ENCODE measurements around the gene PAX6.

PAX6 gene

DNA sequence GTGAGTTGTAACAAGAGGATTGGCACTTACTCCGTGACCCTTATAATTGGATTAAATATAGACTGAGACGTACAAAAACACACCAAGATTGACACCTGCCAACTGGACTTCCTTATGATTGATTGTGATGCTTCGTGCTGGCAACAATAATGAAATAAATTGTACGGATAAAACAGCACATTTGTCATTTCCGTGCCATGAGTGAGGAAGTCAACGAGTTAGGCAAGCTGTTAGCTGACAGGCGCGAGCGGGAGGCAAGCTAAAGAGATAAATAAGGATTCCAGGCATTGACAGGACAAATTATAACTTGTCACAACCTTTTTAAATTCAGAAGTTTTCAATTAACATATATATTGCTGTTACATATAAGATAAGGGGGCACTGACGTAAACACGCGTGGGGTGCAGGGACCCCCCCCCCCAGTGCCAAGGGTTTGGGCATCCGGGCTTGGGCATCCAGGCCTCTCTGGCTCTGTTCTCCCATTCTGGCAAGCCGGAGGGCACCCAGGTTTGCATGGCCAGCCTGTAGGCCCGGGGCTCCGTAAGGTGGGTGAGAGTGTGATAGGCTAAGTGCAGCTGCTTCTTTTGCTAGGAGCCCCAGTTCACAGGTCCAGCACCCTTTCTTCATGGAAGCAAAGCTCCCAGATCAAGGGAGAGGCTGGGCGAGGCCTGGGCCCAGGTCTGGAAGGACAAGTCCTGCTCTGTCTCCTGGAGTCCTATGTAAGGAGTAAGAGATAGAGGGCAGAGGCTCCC lies 11.2 kb upstream of the PAX6 start:
- no peak for DNase-seq

DNA sequence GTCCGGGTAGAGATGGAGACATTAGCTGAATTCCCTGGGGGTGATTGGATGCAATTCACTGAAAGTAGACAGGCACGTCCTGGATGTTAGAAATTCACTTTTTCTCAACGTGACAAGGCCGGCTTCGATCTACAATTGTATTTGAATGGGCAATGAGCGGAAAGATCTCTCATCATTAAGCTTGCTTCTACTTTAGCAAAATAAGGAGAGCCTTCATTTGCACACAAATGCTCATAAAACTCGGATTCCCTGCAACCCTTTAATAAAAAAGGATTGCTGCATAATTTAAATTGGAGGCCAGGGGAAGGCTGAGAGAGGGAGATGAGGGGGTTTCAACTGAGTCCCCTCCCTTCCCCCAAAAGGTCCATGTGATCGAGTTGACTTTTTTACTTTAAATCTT lies 10.6 kb upstream of the PAX6 start:
- no peak for DNase-seq

DNA sequence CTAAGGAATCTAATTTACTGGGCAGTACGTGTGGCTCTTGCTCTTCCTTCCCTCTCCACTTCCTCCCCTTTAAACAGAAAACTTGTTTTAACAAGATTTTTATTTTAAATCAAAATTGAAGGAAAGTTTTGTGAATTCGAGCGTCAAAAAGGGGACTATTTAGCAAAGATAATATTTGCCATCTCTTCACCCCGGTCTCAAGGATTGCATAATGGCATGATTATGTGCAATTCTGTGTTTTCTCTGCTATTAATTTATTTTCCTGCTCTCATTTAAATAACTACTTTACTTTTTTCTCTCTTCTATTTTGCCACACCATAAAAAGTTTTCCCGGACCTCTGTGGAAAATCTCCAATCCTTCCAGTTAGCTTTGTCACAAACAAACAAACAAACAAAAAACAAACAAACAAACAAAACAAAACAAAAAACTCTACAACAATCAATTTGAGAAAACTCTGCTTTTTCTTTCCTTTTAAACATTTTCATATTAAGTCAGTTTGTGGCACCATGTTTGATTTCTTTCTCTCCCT lies 10.2 kb upstream of the PAX6 start:
- DNase-seq = no peak

DNA sequence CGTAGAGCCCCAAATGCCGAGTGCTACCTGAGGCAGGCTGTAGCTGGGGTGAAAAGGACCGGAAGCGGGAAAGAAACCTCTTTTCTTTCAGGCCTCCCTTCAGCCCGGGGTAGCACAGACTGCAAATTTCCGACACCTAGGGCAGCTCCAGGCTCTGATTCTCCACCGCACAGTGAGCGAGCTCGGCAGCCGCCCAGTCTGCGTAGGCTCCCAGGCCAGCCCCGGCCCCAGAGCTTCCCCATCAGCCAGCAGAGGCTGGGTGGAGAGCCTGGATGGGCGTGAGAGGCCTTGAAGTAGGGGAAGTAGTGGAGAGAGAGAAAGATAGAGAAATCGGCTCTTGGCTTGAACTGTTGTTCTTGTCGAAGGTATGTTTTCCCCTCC lies 9.3 kb upstream of the PAX6 start:
- DNase-seq = no peak

DNA sequence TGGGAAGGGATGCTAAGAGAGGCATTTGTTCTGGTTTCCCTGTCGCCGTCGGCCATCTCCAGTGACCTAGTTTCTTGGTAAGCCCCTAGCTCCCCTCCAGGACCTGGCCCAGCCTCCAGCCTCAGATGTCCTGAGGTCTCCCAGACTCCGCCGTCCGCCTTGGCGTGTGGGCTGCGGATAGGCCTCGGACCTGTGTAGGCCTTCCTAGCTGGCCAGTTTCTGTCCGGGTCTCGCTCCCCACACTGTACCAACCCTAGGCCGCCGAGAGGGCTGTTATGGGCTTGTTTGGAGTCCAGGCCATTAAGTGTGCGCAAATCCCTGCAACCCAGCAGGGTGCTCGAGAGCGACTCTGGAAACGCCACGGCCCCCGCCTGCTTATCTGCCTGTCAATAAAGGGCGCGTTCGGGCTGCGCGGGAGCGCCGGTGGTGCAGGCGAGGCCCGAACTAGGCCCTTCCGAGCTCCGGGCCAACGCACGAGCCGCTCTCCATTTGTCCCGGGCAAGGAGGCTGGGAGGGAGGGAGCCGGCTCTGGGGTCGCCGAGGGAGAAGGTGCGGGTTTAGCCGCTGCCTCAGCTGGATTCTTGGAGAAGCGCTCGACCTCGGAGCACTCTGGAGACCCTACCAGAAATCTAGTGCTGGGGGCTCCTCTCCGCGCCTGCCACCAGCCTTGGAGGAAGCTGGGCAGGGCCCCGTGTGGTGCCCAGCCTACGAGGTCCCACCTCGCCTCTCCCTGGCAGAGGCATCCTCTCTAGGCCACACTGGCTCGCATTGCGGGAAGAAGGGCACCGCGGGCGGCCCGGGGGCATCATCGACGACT lies 8.7 kb upstream of the PAX6 start:
- DNase-seq = no peak

DNA sequence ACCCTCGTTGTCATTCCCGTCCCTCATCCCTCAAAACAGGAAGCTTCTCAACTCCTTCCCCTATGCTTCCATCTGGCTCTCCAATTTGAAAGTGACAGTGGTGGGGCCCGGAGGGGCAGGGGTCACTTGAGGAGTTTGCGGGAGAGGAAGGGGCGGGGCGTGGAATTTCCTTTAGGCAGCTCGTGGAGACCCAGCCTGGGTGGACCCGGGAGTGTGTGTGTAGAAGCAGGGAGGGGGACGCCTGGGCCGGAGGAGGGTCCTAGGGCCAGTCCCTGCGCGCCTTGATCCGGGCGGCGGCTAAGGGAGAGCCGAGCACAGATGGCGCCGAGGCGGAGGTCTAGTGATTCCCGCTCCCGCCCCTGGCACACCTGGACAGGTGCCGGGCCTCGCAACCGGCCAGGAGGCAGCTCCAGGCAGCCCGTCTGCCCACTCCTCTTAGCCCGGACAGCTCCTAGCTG lies 7.8 kb upstream of the PAX6 start:
- DNase-seq = no peak

DNA sequence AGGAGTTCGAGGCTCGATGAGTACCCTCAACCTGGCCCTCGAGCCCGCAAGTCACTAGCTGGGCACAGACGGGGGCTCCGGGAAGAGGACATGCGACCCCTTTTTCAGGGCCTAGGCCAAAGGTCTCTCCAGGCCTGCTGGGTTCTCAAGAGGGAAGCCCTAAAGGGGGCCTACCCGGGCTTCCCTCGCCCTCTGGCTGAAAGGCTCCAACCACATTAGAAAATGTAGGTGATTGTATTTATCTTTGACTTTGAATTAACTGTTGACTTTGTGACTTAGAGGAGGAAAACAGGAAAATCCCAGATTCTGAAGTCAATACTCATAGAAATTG lies 7.3 kb upstream of the PAX6 start:
- DNase-seq = no peak

DNA sequence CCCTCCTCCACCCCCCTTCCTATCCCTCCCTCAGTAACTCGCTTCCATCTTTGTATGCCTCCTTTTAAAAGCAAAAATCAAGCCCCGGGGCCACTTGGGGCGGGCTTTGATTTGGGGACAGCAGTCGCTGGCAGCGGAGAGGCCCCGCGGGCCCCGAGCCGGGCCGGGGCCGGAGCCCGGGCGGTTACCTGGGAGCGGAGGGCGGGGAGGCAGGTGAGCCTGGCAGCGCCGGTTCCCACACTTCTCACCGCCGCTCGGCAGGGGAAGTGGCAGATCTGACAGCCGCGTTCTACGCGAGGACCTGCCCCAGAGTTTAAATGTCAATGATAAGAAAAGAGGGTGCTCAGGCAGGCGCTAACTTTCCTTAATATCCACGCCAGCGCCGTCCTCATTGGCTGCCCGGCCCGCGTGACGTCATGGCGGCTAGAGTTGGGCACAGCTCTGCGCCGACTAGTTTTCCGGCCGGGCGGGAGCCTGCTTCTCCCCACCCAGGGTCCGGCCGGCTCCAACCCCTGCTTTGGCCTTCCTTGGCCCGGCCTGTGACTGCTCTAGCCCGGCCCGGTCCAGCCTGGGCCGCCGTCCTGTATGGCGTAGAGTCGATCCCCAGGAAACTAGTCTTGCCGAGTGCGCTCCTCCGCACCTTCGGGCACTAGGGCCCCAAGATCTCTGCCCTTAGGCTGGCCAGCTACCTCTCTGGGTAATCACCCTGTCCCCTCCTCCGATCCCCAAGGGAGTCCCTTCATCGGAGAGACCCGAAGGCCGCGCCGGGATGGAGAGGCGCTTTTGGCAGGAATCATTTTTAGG lies 6.7 kb upstream of the PAX6 start:
- no peak for DNase-seq

DNA sequence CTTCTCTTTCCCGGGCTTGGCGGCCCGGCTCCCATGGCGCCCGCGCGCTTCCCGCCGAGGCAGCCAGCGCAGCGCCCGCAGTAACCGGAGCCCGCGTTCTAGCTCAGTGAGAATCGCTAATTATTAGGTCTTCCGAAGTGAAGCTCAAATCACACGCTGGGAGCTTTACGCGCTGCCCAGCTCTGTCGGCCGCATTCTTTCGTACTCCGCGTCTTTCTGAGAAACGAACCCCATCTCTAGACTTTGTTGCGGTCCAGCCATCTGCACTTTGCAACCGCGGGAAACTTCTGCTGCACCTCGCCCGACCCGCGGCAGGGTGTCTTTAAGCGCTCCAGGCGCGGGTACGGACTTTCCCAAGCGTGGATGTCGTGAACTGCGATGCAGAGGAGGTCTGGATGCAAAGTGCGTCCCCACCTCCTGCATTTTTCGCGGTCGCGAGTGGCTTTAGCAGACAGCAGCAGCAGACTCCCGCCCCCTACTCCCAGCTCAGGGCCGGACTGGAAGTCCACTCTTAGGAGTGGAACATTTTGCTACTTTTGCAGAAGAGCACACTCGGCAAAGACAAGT lies 6.0 kb upstream of the PAX6 start:
- DNase-seq = no peak

DNA sequence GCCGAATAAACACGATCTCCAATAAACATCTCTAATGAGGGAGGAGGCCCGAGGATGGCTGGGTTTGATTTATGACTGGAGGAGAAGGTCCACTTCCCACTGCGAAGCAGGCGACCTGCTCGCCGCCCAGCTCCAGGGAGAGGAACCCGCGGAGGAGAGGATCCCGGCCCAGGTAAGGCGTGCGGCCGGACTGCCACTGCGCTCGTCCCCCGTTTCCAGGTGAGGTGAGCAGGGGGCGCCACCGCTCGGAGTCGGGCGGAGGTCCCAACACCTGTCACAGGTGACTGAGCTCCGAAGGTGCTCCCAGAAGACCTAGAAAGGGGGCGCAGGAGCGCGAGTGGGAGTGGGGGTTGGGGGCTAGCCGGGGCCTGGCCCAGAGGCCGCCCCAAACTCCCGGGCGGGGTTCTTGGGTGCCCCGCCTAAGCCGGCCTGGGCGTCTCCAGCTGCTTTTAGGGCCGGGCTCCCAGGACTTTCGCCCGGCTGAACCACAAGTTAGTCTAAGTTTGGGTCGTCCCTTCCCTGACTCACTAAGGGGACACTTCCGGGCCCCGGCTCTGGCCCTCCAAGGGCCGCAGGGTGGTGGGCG lies 5.4 kb upstream of the PAX6 start:
- DNase-seq = no peak

DNA sequence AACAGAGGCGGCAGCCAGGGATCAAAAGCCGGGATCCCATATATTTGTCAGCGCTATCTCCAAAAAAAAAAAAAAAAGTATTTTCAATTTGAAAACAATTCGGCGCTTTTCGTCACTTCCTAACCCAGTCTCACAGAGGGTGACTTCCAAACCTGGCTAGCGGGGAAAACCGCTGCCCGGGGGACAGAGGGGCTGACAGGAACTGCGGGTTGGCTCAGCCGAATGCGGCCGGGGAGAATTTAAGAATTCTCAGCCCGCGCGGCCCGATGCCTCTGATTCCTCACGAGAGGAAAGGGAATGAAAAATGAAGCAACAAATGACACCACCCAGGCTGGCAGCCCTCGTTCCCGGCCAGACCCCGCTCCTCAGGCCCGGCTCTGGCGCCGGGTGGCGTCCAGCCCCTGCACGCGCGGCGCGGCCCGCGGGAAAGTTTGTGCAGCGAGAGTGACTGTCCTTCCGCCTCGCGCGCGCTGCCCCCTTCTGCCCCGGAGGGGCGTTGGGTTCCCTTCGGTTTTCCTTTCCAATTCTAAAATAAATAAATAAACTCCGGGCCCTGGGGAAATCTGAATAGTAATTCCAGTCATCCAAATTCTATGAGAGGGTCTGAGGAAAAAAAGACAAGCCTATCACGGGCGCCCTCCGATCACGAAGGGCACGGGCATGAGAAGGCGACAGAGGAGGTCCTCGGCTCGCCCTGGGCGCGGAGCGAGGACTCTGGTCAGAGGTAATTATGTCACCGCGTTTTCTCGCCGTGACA lies 4.8 kb upstream of the PAX6 start:
- no peak for DNase-seq

DNA sequence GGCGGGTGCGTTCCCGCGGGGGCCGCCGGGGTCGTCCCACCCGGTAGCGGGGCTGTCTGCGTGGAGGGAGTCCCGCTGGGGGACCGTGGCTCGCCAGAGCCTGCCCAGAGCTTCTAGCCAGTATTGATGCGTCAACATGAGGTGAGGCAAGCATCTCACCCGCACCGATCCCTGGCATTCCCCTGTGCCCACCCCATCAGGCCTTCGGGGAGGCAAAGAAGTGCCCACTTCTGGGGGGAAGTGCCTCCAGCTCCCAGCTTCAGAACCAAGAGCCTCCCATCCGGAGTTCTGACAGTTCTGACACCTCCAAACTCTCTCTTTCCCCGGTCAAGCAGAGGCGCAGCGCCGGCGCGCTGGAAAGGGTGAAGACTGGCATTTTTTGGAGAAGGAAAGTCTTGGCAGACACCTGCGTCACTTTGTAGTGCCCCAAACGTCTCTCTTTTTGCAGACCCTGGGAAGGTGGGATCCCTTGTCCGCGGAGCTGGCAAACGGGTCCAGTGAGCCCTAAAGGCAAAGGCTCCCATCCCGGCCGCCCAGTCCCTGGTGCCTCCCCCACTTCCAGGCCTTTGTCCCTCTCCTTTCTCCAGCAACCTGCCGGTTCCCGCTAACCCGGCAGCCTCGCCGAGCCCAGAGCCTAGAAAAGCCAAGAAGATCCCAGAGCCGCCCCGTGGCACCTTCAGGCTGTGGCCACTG lies 3.2 kb upstream of the PAX6 start:
- DNase-seq = no peak

DNA sequence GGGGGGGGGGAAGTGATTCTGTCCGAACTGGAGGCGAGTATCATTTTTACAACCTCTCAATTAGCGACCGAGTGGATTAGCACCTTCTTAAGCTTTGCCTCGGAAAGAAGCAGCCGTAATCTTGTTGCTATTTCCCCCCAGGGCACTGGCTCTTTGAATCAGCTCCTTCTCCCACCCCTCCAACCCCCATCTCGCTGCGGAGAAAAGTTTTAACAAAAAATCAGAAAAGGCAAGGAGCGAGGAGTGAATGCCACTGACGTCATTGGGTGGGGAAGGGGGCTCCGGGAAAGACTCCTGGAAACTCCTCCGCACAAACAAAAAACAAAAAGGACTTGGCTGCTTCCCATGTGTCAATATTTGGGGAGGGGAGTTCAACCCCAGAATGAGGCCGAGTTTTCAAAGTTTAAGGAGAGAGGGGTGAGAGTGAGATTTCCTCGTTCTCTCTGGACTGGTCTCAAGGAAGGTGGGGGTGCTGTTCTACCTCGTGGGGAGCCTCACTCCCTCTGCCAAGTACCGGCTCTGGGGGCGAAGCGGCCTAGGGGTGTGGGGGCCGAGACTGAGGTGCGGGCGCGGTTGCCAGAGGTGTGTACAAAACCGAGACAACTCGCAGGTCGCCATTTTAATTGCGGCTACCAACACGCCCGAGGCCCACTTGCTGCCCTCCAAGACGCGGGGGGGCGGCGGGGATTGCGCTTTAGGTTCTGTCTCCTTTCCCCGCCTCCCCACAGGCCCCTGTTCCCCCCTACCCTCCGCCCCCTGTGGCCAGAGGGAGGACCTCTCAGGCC lies 2.5 kb upstream of the PAX6 start:
- no peak for DNase-seq

DNA sequence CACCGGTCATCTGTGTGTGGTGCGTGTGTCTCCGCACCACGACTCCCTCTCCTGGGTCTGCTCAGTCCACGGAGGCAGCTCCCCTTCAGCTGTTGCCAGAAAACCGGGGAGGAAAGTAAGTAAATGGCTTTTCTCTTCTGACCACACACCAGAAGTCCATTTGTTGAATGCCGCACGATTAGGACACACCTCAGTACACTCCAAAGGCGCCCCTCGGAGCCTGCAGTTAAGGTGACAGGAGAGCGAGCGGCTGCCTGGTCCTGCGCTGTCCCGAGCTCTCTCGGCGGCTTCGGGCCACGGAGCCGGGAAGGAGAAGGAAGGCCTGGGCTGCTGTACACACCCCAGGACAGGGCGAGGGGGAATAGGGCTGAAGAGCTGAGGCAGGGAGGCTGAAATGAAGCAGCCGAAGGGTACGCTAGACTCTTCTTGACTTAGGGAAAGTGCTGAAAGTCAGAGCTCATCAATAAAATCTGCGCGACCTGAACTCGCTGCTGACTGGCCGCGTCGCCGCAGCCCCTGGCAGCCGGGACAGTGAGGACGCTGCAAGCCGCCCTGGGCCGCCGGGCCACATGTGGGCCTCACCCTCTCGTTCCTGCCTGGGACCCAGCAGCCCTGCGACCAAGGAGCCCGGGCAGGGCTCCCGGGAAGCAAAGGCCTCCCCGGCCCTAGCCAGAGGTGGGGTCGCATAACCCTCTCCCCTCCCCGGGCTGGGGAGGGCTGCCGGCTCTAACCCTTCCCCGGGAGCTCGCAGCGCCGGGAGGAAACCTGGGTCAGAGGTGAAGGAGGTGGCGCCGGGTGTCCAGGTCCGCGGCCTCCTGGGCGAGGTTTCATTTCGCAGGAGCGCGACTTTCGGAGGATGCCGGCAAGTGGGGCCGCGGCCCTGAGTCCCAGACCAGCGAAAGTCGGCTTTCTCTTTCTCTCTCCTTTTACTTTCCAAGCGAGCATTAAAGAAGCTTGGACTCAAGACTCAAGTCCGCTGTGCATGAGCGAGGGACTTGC lies 1.6 kb upstream of the PAX6 start:
- DNase-seq = no peak

DNA sequence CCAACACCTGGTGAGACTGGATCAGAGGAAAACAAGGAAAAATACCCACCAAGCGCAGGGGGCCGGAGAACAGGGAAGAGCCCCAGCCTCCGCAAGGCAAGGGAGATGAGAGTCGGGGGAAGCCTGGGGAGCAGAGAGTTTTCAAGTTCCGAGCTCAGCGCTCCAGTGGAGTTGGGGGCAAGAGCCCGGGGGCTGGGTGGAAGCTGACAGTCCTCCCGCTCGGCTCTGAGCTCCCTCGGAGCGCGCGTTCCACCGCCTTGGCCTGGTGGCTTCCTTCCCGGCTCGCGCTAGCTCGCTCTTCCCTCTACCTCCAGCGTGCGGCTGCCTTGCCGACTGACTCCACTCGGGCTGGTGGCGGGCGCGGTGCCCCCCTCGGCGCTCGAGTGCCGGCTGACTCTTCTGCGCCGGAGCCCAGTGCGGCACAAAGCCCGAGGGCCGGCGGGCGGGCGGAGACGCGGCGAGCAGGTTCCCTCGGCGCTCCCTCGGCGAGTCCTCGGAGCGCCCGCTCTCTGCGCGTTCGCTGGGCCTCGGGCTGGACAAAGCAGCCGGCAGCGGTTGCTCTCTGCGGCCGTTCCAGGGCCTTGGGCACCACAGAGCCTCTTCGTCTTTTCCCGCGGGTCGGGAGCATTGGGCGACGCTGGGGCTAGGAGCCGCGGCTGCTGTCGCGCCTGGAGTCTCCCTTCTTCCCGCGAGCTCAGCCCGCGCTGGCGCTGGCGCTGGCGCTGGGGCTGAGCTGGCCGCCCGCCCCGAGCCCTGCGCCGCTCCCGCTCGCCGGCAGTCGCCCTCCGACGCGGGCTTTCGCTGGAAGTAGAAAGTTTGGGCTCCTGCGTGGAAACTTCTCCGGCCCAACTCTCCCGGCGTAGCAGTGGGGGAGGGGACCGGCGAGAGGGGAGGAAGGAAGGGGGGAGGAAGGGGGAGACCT lies 1.0 kb downstream of the PAX6 start:
- no peak for DNase-seq

DNA sequence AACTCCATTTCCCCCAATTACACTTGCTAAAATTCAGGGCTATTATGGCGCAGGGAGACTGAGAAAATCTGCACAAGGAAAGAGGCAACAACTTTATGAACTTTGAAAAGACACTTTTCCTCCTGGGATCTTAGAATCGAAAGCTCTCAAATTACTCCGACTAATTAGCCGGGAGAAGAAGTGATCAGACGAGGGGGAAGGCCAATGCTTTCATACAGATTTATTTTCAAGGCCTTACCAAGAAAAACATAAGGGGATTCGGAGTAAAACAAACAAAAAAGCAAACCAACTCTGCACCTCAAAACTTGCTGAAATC lies 1.6 kb downstream of the PAX6 start:
- no peak for DNase-seq

DNA sequence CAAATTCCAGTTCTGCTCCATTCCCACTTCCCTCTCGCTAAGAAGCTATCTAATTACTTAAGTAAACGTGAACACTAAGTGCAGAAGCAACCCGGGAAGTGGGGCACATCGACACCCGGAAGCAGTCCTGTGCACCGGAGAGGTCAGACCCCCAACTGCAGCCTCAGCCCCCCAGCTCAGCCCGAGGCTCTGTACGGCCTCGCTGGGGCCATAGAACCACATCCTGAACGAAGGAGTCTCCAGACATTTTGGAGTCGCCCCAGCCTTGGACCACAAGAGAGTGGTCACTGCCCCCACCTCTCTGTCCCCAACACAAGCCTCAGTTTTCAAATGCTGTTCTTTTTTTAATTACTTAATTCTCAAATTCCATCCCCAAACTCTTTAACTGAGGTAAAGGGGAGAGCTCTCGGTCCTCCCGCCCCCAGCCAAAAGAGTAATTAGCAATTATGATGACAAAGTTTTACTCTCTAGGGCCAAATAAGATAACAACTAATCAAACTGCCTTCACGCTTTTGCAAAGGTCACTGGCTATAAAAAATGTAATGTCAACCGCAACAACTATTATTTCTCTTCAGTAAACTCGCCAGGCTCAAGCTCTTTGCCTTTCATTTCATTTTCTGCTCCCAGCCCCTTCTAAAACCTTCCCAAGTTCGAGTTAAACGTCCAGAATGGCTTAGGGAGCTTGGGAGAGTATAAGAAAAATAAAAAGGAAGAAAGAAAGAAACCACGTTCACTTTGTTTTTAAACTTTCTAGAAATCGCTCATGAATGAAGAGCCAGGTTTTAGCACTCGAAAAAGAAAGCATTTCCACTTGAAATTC lies 2.2 kb downstream of the PAX6 start:
- no peak for DNase-seq
